HG03097 (cell line): ENCODE data around the gene RALGAPA1.
"Not testable (repeated sequence)": the region's sequence is repeated elsewhere in the genome, so short reads cannot be mapped to it uniquely, and the experiment has no call there.

Experiments used
- ATAC-seq: cut with Tn5 transposase; IDR thresholded peaks from one replicate; pipeline ENCODE4 v1.9.1; 2021; ENCODE audit not compliant: unreplicated experiment, low FRiP score

RALGAPA1 gene

GRCh38 chr14:35632676-35633075 lies 176.4 kb downstream of the RALGAPA1 start:
- ATAC-seq, result no peak

- ATAC-seq, result no peak
Measured at GRCh38 chr14:35632271-35632670, 176.8 kb downstream of the RALGAPA1 start.

GRCh38 chr14:35631071-35631805 lies 177.9 kb downstream of the RALGAPA1 start:
- no peak for ATAC-seq

- no peak for ATAC-seq
Measured at GRCh38 chr14:35628989-35629388, 180.1 kb downstream of the RALGAPA1 start.

GRCh38 chr14:35626947-35627346 lies 182.1 kb downstream of the RALGAPA1 start:
- not testable (repeated sequence) for ATAC-seq

- ATAC-seq, result not testable (repeated sequence)
Measured at GRCh38 chr14:35621996-35622395, 187.1 kb downstream of the RALGAPA1 start.

GRCh38 chr14:35619998-35620397 lies 189.1 kb downstream of the RALGAPA1 start:
- not testable (repeated sequence) for ATAC-seq

- ATAC-seq, result not testable (repeated sequence)
Measured at GRCh38 chr14:35619461-35619860, 189.6 kb downstream of the RALGAPA1 start.

- no peak for ATAC-seq
Measured at GRCh38 chr14:35617500-35617899, 191.6 kb downstream of the RALGAPA1 start.

GRCh38 chr14:35607380-35607779 lies 201.7 kb downstream of the RALGAPA1 start:
- ATAC-seq, result no peak

- ATAC-seq, result no peak
Measured at GRCh38 chr14:35600253-35600652, 208.8 kb downstream of the RALGAPA1 start.

GRCh38 chr14:35594616-35595015 lies 214.5 kb downstream of the RALGAPA1 start:
- no peak for ATAC-seq

- not testable (repeated sequence) for ATAC-seq
Measured at GRCh38 chr14:35587373-35587772, 221.7 kb downstream of the RALGAPA1 start.

GRCh38 chr14:35578639-35579038 lies 230.5 kb downstream of the RALGAPA1 start:
- no peak for ATAC-seq

- no peak for ATAC-seq
Measured at GRCh38 chr14:35578135-35578534, 231.0 kb downstream of the RALGAPA1 start.

- ATAC-seq, result no peak
Measured at GRCh38 chr14:35576856-35577255, 232.2 kb downstream of the RALGAPA1 start.

- no peak for ATAC-seq
Measured at GRCh38 chr14:35576260-35576659, 232.8 kb downstream of the RALGAPA1 start.

GRCh38 chr14:35573911-35574310 lies 235.2 kb downstream of the RALGAPA1 start:
- ATAC-seq, result no peak

GRCh38 chr14:35571598-35571997 lies 237.5 kb downstream of the RALGAPA1 start:
- no peak for ATAC-seq

GRCh38 chr14:35565871-35566464 lies 243.1 kb downstream of the RALGAPA1 start:
- no peak for ATAC-seq

GRCh38 chr14:35558680-35559079 lies 250.4 kb downstream of the RALGAPA1 start:
- no peak for ATAC-seq

- no peak for ATAC-seq
Measured at GRCh38 chr14:35557221-35557747, 251.8 kb downstream of the RALGAPA1 start.
